GM12878 (cell line): ENCODE results near the gene RPLP1. TPM values are rescaled to one million over a fixed set of nuclear protein-coding genes. Genes with fewer than 3 reads are reported as not detected.

Source experiments
- ATAC-seq: fragments of 200-7000 bp; cut with Tn5 transposase; 3 replicates; pipeline ENCODE4 v1.9.1; 2020; ENCODE audit warnings: mild to moderate bottlenecking, moderate library complexity
- BruUV-seq: library from RNA; stranded (reverse); fragments of 400-500 nt; replicated peaks from 2 replicates; lab custom pipeline; 2021; lab: Mats Ljungman, UMichigan
- CTCF ChIA-PET: fragments of 300-600 bp; sonication (Branson Sonifier 250); formaldehyde crosslinking; extraction: SDS; loops from one replicate; lab custom pipeline; 2021; ENCODE audit warnings: inconsistent platforms; lab: Yijun Ruan, JAX
- POLR2A ChIA-PET: fragments of 350-600 bp; formaldehyde crosslinking; extraction: SDS; loops from one replicate; lab custom pipeline; 2021; ENCODE audit warnings: inconsistent platforms; lab: Charles Lee
- RAD21 ChIA-PET: fragments of 300-600 bp; sonication (Branson Sonifier 250); formaldehyde crosslinking; loops from one replicate; lab custom pipeline; 2023; ENCODE audit warnings: antibody characterized with exemption; ENCODE audit not compliant: unreplicated experiment; lab: Charles Lee
- SMC1A ChIA-PET: fragments of 300-600 bp; sonication (Branson Sonifier 250); formaldehyde crosslinking; loops from one replicate; lab custom pipeline; 2023; ENCODE audit not compliant: unreplicated experiment, uncharacterized antibody; lab: Charles Lee
- DNase-seq: peaks from one replicate; pipeline ENCODE4 v3.0.0-alpha.2; 2011; ENCODE audit warnings: low read depth, low spot score
- FAIRE-seq: peaks from 3 replicates; lab custom pipeline; 2011; peaks lifted over from hg19 to GRCh38; lab: Jason Lieb, UNC
- H2AFZ ChIP-seq: 2 replicates; pipeline ENCODE4 v1.6.0; 2011; ENCODE audit warnings: low read depth, low read length, control low read depth; ENCODE audit not compliant: control insufficient read depth
- H3K27ac ChIP-seq: 2 replicates; pipeline ENCODE4 v1.5.1; 2011; ENCODE audit warnings: control low read depth; ENCODE audit not compliant: control insufficient read depth, insufficient read depth
- H3K27me3 ChIP-seq, 2 experiments: replicated peaks in 1 of 2; 2 replicates each; pipeline versions ENCODE4 v1.6.0 to v1.6.1; 2011; ENCODE audit warnings: low read length in 1 of 2; ENCODE audit not compliant: control insufficient read depth in 2 of 2, insufficient read depth in 2 of 2
- H3K36me3 ChIP-seq, 2 experiments: 2 replicates each; pipeline ENCODE4 v1.5.1; 2011; ENCODE audit warnings: low read length in 1 of 2; ENCODE audit not compliant: control insufficient read depth in 2 of 2, insufficient read depth in 2 of 2
- H3K4me1 ChIP-seq: 2 replicates; pipeline ENCODE4 v1.6.1; 2011; ENCODE audit warnings: mild to moderate bottlenecking, low read length, moderate library complexity, mixed read lengths; ENCODE audit not compliant: control insufficient read depth, insufficient read depth
- H3K4me2 ChIP-seq: 2 replicates; pipeline ENCODE4 v1.6.0; 2011; ENCODE audit warnings: control low read depth; ENCODE audit not compliant: control insufficient read depth, insufficient read depth
- H3K4me3 ChIP-seq: fragments of 200-600 bp; sonication (generic); 2 replicates; pipeline ENCODE4 v1.5.1; 2016
- H3K79me2 ChIP-seq: 2 replicates; pipeline ENCODE4 v1.6.0; 2011; ENCODE audit warnings: low read length; ENCODE audit not compliant: control insufficient read depth, insufficient read depth
- H3K9ac ChIP-seq: 2 replicates; pipeline ENCODE4 v1.8.0; 2011; ENCODE audit warnings: low read length, control low read depth, mixed read lengths; ENCODE audit not compliant: control insufficient read depth, insufficient read depth
- H3K9me3 ChIP-seq: replicated peaks from 3 replicates; pipeline ENCODE4 v1.5.1; 2011; ENCODE audit warnings: mild to moderate bottlenecking, low read length; ENCODE audit not compliant: control insufficient read depth, insufficient read depth
- H4K20me1 ChIP-seq: 2 replicates; pipeline ENCODE4 v1.6.0; 2011; ENCODE audit not compliant: control insufficient read depth, insufficient read depth
- BCL11A ChIP-seq: IDR thresholded peaks from 2 replicates; pipeline ENCODE4 v1.6.1; 2011; ENCODE audit warnings: low read depth, low read length
- CBX3 ChIP-seq: fragments of 200-600 bp; sonication (generic); IDR thresholded peaks from 2 replicates; pipeline ENCODE4 v1.6.1; 2016; ENCODE audit warnings: low read depth, borderline replicate concordance
- CHD2 ChIP-seq: IDR thresholded peaks from 2 replicates; pipeline ENCODE4 v1.6.1; 2011; ENCODE audit warnings: low read depth, low read length, improper control_type of control experiment, borderline replicate concordance
- DPF2 ChIP-seq: fragments of 450-650 bp; IDR thresholded peaks from 2 replicates; pipeline ENCODE4 v1.6.1; 2017; ENCODE audit warnings: mild to moderate bottlenecking
- HCFC1 ChIP-seq: fragments of 150-350 bp; IDR thresholded peaks from 2 replicates; pipeline ENCODE4 v1.6.1; 2014; ENCODE audit warnings: low read length
- HDAC2 ChIP-seq: fragments of 200-600 bp; sonication (generic); IDR thresholded peaks from 2 replicates; pipeline ENCODE4 v1.6.1; 2017
- LARP7 ChIP-seq: fragments of 450-650 bp; IDR thresholded peaks from 2 replicates; pipeline ENCODE4 v1.6.1; 2017; ENCODE audit warnings: mild to moderate bottlenecking
- NBN ChIP-seq: fragments of 450-650 bp; IDR thresholded peaks from 2 replicates; pipeline ENCODE4 v1.6.1; 2016
- POU2F2 ChIP-seq: IDR thresholded peaks from 3 replicates; pipeline ENCODE4 v1.6.1; 2011; ENCODE audit warnings: low read depth, mild to moderate bottlenecking, low read length, borderline replicate concordance
- SIN3A ChIP-seq: IDR thresholded peaks from 2 replicates; pipeline ENCODE4 v1.6.1; 2012; ENCODE audit warnings: low read depth, low read length, improper control_type of control experiment
- SRF ChIP-seq, 2 experiments: IDR thresholded peaks; 2 replicates each; pipeline ENCODE4 v1.6.1; 2011; ENCODE audit warnings: low read depth in 2 of 2, low read length in 2 of 2, mild to moderate bottlenecking in 1 of 2, moderate library complexity in 1 of 2
- TBL1XR1 ChIP-seq: IDR thresholded peaks from 2 replicates; pipeline ENCODE4 v1.6.1; 2012; ENCODE audit warnings: low read depth, low read length, improper control_type of control experiment
- YBX1 ChIP-seq: fragments of 450-650 bp; IDR thresholded peaks from 2 replicates; pipeline ENCODE4 v1.6.1; 2016; ENCODE audit warnings: antibody characterized with exemption
- WGBS: methylation state at CpG from one replicate; pipeline ENCODE4 v1.1.6; 2016; ENCODE audit warnings: low lambda C conversion rate; ENCODE audit not compliant: insufficient replicate concordance, insufficient coverage; ENCODE audit errors: missing lambda C conversion rate; 5-methylcytosine and 5-hydroxymethylcytosine counted together
- in situ Hi-C: fragments of 300-500 bp; cut with MboI; formaldehyde crosslinking; loops from 9 replicates; pipeline ENCODE4 v1.14.3; 2018; ENCODE audit warnings: mixed read lengths
- intact Hi-C: fragments of 100-400 bp; cut with micrococcal nuclease; formaldehyde crosslinking; loops from one replicate; pipeline ENCODE4 v1.14.2; 2022; ENCODE audit not compliant: unreplicated experiment
- polyA plus RNA-seq, 11 experiments: library from polyadenylated mRNA; depleted of rRNA in 4 of 11; unstranded in 6 of 11; stranded (reverse) in 5 of 11; fragments of >200 nt; fragmentation: Nextera tagmentation in 4 of 11; fragmentation: Illumina TruSeq in 1 of 11; extraction: Ambion mirVana in 4 of 11; extraction: Trizol in 1 of 11; gene quantifications; 1 replicate in 1 of 11; 2 replicates in 10 of 11; pipeline versions ENCODE4 v1.2.1 to v1.2.3, GENCODE V29; 2011 to 2016; ENCODE audit warnings: inconsistent platforms in 2 of 11, missing spikeins in 2 of 11, low read depth in 1 of 11
- total RNA-seq, 4 experiments: library from RNA; depleted of rRNA in 3 of 4; stranded (reverse); fragments of >200 nt in 3 of 4; fragmentation: Illumina TruSeq in 1 of 4; extraction: Trizol in 1 of 4; gene quantifications; 2 replicates each; pipeline versions ENCODE4 v1.2.1 to v1.2.3, GENCODE V29; 2013 to 2021
- TF ChIP-seq, protein P1 (sequence below): IDR thresholded peaks from 2 replicates; pipeline ENCODE4 v1.6.1; 2011; ENCODE audit warnings: low read depth, mild to moderate bottlenecking, low read length, moderate library complexity, borderline replicate concordance; ENCODE audit errors: extremely low read depth
- TF ChIP-seq, protein P2 (sequence below): fragments of 450-650 bp; conservative IDR thresholded peaks from 2 replicates; pipeline ENCODE4 v1.6.1; 2017; ENCODE audit warnings: mild to moderate bottlenecking, moderate library complexity

RPLP1 gene
- total and polyA plus RNA-seq, 10 of the 15 experiments (the other 5 are each of a cell fraction or from before 2014, with no cell fraction given), result 217 to 3,098 (median 1,664) TPM

DNA sequence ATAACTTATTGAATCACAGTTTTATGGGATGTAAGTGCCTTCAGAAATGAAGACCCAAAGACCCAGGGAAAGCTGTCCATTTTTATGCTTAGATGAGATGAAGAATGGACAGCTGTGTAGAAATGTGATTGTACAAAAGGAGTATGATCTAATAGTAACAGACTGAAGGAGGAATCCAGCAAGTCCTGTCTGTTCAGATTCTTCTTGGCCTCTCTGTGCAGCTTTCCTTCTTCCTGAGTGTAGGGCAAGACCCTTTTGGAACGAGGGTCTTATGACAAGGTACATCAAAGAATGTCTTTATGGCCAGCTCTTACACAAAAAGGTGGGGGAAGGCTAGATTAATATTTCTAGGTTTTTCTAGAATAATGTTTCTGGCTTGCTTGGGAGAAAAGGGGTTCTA is 39.9 kb upstream of the RPLP1 start:
- Histone ChIP-seq H2AFZ (no peak overlapping the region), H4K20me1 (no peaks in the 10 kb centered on the region), H3K27ac (no peak overlapping the region), H3K79me2 (peaks cover 32% of the 10 kb centered on the region), H3K4me1 (peaks cover 15% of the 10 kb centered on the region), H3K27me3 (0 out of 4 replicates have a peak, but pooled peaks cover 0 to under 1% of the 10 kb centered on the region in 2 experiments), H3K36me3 (no peaks in the 10 kb centered on the region), H3K4me3 (no peak overlapping the region), H3K4me2 (no peak overlapping the region), H3K9me3 (no peaks in the 10 kb centered on the region), H3K9ac (no peak overlapping the region)
- ChIA-PET RAD21 (no interaction called here), POLR2A (no interaction called here), SMC1A (interaction anchor here (1.1 to 1.6 kb wide), 2 partner anchors 9 to 39 kb away, joined by 3 to 4 read pairs; no protein-coding TSS in a partner anchor), CTCF (interaction anchor here (0.6 to 1.5 kb wide), 4 partner anchors 10 to 50 kb away, joined by 3 to 9 read pairs (median 4); no protein-coding TSS in a partner anchor)
- no peak for DNase-seq
- WGBS, result 14% methylated on average over 1 of the region's 1 CpG
- TF ChIP-seq, protein P1, sequence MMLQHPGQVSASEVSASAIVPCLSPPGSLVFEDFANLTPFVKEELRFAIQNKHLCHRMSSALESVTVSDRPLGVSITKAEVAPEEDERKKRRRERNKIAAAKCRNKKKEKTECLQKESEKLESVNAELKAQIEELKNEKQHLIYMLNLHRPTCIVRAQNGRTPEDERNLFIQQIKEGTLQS, result no peak
- no peak for ATAC-seq
- intact Hi-C loops (no loop called here), in situ Hi-C loops (no loop called here)
- no TSS peak for BruUV-seq
- no peak for FAIRE-seq

DNA sequence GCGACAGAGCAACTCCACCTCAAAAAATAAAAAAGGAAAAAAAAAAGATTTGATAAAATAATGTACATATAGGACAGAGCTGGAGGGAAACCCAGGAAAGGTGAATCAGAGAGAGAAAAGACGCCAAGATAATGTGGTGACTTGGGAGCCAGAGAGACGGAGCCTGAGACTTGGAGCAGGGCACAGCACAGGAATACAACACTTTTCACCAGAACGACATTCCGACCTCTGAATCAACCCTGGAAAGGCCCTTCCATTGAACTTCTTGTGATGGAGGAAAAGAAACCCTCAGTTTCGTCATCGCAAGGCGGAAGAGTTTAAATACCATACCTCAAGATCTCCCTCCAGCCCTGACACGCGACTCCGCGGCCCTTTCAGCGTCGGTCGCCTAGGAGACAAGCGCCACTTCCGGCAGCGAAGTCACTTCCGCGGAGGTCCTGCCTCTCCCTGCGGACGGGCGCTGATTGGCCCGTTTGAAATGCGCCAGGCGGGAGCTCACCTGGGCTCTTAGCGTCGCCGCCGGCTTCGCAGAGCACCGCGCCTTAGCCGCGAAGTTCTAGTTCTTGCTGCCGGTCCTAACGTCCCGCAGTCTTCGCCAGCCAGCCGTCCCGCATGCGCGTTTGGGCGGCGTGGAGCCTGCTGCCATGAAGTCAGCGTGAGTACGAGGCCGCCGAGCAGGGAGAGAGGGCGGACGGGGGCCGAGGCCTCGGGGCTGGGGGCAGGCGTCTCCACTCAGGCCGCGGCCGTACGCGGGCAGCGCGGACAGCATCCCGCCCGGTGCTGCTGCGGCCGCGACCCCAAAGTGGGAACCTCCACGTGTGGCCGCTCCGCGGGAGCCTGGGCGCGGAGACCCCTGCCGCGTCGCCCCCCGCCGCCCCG is 38.6 kb upstream of the RPLP1 start, which contains the start of gene KIF23:
KIF23 (plus strand) TSS at position 528 of the 879 bp plus-strand sequence; CDS start at position 645, 117 bp downstream.
- peaks cover 0 to 5% of the 10 kb centered on the region in 2 experiments; a peak in 3 of 4 replicates for H3K36me3 ChIP-seq
- H3K27ac ChIP-seq, result peak within 1 kb of the TSS; percentile 70
- no peaks in the 10 kb centered on the region for H3K9me3 ChIP-seq
- peak; percentile 73 for DNase-seq
- H3K9ac ChIP-seq, result peak within 1 kb of the TSS; percentile 86
- ChIA-PET SMC1A (no interaction called here), RAD21 (interaction anchor here (5.4 kb wide), 1 partner anchor 39 kb away, joined by 23 read pairs; the partner anchor contains the start of gene RPLP1), POLR2A (interaction anchor here (1.2 to 1.4 kb wide), 2 partner anchors 18 to 40 kb away, joined by 5 to 6 read pairs; no protein-coding TSS in a partner anchor), CTCF (interaction anchor here (0.6 kb wide), 1 partner anchor 38 kb away, joined by 3 read pairs; no protein-coding TSS in a partner anchor)
- H3K4me3 ChIP-seq, result peak within 1 kb of the TSS; percentile 92
- in situ Hi-C loops, result no loop called here
- ATAC-seq, result peak; percentile 96
- no peaks in the 10 kb centered on the region for H4K20me1 ChIP-seq
- peak; percentile 90 for FAIRE-seq
- WGBS, result 1% methylated on average over 73 of the region's 78 CpGs
- no TSS peak for BruUV-seq
- peak within 1 kb of the TSS; percentile 96 for H2AFZ ChIP-seq
- intact Hi-C loops, result no loop called here
- H3K79me2 ChIP-seq, result peaks cover 37% of the 10 kb centered on the region
- H3K27me3 ChIP-seq, result no peaks in the 10 kb centered on the region
- H3K4me1 ChIP-seq, result peaks cover 15% of the 10 kb centered on the region
- peak within 1 kb of the TSS; percentile 99 for H3K4me2 ChIP-seq
- TF ChIP-seq HCFC1, result peak; percentile 53
- no peak for TF ChIP-seq POU2F2
- no peak for TF ChIP-seq BCL11A
- peak; percentile 99 for TF ChIP-seq SIN3A
- TF ChIP-seq CHD2, result peak; percentile 77; the same call in 1 of the 2 replicates
- 0 out of 2 replicates have a peak, but pooled peaks have one; percentile 52 for TF ChIP-seq TBL1XR1
- TF ChIP-seq SRF (IDR thresholded peaks at IDR 0.05; ENCODE audit: low read depth in 2 of 2, low read length in 2 of 2), result no peak
- no peak for TF ChIP-seq YBX1
- peak; percentile 56; the same call in 1 of the 2 replicates for TF ChIP-seq LARP7
- 0 out of 2 replicates have a peak, but pooled peaks have one; percentile 43 for TF ChIP-seq NBN
- TF ChIP-seq HDAC2, result 0 out of 2 replicates have a peak, but pooled peaks have one; percentile 36
- TF ChIP-seq DPF2, result no peak
- TF ChIP-seq, protein P2, sequence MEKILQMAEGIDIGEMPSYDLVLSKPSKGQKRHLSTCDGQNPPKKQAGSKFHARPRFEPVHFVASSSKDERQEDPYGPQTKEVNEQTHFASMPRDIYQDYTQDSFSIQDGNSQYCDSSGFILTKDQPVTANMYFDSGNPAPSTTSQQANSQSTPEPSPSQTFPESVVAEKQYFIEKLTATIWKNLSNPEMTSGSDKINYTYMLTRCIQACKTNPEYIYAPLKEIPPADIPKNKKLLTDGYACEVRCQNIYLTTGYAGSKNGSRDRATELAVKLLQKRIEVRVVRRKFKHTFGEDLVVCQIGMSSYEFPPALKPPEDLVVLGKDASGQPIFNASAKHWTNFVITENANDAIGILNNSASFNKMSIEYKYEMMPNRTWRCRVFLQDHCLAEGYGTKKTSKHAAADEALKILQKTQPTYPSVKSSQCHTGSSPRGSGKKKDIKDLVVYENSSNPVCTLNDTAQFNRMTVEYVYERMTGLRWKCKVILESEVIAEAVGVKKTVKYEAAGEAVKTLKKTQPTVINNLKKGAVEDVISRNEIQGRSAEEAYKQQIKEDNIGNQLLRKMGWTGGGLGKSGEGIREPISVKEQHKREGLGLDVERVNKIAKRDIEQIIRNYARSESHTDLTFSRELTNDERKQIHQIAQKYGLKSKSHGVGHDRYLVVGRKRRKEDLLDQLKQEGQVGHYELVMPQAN, result peak; percentile 98
- TF ChIP-seq CBX3, result no peak
